HepG2 (cell line): ENCODE data around the gene DEFB131B. TPM values are rescaled to one million over a fixed set of nuclear protein-coding genes. Genes with fewer than 3 reads are reported as not detected.
A peak's percentile ranks its signal among the peaks of the same experiment; 100 is the strongest.

Source experiments
- ELF3 ChIP-seq: IDR thresholded peaks from 2 replicates; pipeline ENCODE4 v1.6.1; 2016; ENCODE audit warnings: missing genetic modification reagents, missing compliant biosample characterization
- HDAC2 ChIP-seq: sonication (generic); formaldehyde crosslinking; IDR thresholded peaks from 2 replicates; pipeline ENCODE4 v1.4.0; 2020; ENCODE audit warnings: missing genetic modification reagents
- HOMEZ ChIP-seq: IDR thresholded peaks from 2 replicates; pipeline ENCODE4 v1.6.1; 2016; ENCODE audit warnings: low read depth
- MEIS2 ChIP-seq: sonication (generic); formaldehyde crosslinking; IDR thresholded peaks from 2 replicates; pipeline ENCODE4 v1.9.0; 2021; ENCODE audit warnings: mild to moderate bottlenecking, missing genetic modification reagents
- PITX1 ChIP-seq: sonication (generic); formaldehyde crosslinking; IDR thresholded peaks from 2 replicates; pipeline ENCODE4 v1.5.1; 2020; ENCODE audit warnings: mild to moderate bottlenecking, missing genetic modification reagents
- ZFP91 ChIP-seq: sonication (generic); formaldehyde crosslinking; IDR thresholded peaks from 2 replicates; pipeline ENCODE4 v1.9.0; 2022; ENCODE audit warnings: missing genetic modification reagents, mild to moderate bottlenecking, borderline replicate concordance
- ZFX ChIP-seq: sonication (generic); formaldehyde crosslinking; IDR thresholded peaks from 2 replicates; pipeline ENCODE4 v1.4.0; 2020; ENCODE audit warnings: mild to moderate bottlenecking, low read depth, missing genetic modification reagents, moderate library complexity
- polyA plus RNA-seq, 8 experiments: library from polyadenylated mRNA; depleted of rRNA in 3 of 8; stranded (reverse) in 7 of 8; unstranded in 1 of 8; fragments of >200 nt; fragmentation: Illumina TruSeq in 4 of 8; extraction: Trizol in 4 of 8; gene quantifications; 2 replicates each; pipeline versions ENCODE4 v1.2.1 to v1.2.3, GENCODE V29; 2011 to 2016; ENCODE audit warnings: low read depth in 4 of 8, missing spikeins in 1 of 8, mixed read lengths in 1 of 8; ENCODE audit not compliant: insufficient read depth in 1 of 8
- total RNA-seq, 5 experiments: library from RNA; depleted of rRNA; stranded (reverse); fragments of >200 nt; fragmentation: Illumina TruSeq; extraction: Trizol; gene quantifications; 2 replicates each; pipeline ENCODE4 v1.2.3, GENCODE V29; 2016; ENCODE audit warnings: low read depth in 1 of 5
- TF ChIP-seq, protein P1 (sequence below): sonication (generic); formaldehyde crosslinking; IDR thresholded peaks from 2 replicates; pipeline ENCODE4 v1.4.0; 2020; ENCODE audit warnings: mild to moderate bottlenecking, missing genetic modification reagents, borderline replicate concordance
- TF ChIP-seq, protein P2 (sequence below): sonication (generic); formaldehyde crosslinking; conservative IDR thresholded peaks from 2 replicates; pipeline ENCODE4 v1.4.0; 2020; ENCODE audit warnings: mild to moderate bottlenecking, missing genetic modification reagents, moderate library complexity
- TF ChIP-seq, protein P3 (sequence below): IDR thresholded peaks from 2 replicates; pipeline ENCODE4 v1.4.0; 2020; ENCODE audit warnings: mild to moderate bottlenecking, missing genetic modification reagents

The DEFB131B gene
- total and polyA plus RNA-seq, 2 of the 13 experiments (the other 11 are each of a cell fraction or from before 2014, with no cell fraction given) = not detected

- TF ChIP-seq HOMEZ (CRISPR knock-in tag) (0 out of 2 replicates have a peak, but pooled peaks have one; percentile 49), HDAC2 (CRISPR knock-in tag) (peak; percentile 30; the same call in 1 of the 2 replicates), ZFX (peak; percentile 63), PITX1 (CRISPR knock-in tag) (0 out of 2 replicates have a peak, but pooled peaks have one; percentile 52), ELF3 (0 out of 2 replicates have a peak, but pooled peaks have one; percentile 43), ZFP91 (CRISPR knock-in tag) (peak; percentile 65; the same call in 1 of the 2 replicates), MEIS2 (peak; percentile 28; the same call in 1 of the 2 replicates)
- TF ChIP-seq, protein P1, sequence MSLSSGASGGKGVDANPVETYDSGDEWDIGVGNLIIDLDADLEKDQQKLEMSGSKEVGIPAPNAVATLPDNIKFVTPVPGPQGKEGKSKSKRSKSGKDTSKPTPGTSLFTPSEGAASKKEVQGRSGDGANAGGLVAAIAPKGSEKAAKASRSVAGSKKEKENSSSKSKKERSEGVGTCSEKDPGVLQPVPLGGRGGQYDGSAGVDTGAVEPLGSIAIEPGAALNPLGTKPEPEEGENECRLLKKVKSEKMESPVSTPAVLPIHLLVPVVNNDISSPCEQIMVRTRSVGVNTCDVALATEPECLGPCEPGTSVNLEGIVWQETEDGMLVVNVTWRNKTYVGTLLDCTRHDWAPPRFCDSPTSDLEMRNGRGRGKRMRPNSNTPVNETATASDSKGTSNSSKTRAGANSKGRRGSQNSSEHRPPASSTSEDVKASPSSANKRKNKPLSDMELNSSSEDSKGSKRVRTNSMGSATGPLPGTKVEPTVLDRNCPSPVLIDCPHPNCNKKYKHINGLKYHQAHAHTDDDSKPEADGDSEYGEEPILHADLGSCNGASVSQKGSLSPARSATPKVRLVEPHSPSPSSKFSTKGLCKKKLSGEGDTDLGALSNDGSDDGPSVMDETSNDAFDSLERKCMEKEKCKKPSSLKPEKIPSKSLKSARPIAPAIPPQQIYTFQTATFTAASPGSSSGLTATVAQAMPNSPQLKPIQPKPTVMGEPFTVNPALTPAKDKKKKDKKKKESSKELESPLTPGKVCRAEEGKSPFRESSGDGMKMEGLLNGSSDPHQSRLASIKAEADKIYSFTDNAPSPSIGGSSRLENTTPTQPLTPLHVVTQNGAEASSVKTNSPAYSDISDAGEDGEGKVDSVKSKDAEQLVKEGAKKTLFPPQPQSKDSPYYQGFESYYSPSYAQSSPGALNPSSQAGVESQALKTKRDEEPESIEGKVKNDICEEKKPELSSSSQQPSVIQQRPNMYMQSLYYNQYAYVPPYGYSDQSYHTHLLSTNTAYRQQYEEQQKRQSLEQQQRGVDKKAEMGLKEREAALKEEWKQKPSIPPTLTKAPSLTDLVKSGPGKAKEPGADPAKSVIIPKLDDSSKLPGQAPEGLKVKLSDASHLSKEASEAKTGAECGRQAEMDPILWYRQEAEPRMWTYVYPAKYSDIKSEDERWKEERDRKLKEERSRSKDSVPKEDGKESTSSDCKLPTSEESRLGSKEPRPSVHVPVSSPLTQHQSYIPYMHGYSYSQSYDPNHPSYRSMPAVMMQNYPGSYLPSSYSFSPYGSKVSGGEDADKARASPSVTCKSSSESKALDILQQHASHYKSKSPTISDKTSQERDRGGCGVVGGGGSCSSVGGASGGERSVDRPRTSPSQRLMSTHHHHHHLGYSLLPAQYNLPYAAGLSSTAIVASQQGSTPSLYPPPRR (CRISPR knock-in tag) = 0 out of 2 replicates have a peak, but pooled peaks have one; percentile 16
- TF ChIP-seq, protein P2, sequence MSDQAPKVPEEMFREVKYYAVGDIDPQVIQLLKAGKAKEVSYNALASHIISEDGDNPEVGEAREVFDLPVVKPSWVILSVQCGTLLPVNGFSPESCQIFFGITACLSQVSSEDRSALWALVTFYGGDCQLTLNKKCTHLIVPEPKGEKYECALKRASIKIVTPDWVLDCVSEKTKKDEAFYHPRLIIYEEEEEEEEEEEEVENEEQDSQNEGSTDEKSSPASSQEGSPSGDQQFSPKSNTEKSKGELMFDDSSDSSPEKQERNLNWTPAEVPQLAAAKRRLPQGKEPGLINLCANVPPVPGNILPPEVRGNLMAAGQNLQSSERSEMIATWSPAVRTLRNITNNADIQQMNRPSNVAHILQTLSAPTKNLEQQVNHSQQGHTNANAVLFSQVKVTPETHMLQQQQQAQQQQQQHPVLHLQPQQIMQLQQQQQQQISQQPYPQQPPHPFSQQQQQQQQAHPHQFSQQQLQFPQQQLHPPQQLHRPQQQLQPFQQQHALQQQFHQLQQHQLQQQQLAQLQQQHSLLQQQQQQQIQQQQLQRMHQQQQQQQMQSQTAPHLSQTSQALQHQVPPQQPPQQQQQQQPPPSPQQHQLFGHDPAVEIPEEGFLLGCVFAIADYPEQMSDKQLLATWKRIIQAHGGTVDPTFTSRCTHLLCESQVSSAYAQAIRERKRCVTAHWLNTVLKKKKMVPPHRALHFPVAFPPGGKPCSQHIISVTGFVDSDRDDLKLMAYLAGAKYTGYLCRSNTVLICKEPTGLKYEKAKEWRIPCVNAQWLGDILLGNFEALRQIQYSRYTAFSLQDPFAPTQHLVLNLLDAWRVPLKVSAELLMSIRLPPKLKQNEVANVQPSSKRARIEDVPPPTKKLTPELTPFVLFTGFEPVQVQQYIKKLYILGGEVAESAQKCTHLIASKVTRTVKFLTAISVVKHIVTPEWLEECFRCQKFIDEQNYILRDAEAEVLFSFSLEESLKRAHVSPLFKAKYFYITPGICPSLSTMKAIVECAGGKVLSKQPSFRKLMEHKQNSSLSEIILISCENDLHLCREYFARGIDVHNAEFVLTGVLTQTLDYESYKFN = peak; percentile 95
- TF ChIP-seq, protein P3, sequence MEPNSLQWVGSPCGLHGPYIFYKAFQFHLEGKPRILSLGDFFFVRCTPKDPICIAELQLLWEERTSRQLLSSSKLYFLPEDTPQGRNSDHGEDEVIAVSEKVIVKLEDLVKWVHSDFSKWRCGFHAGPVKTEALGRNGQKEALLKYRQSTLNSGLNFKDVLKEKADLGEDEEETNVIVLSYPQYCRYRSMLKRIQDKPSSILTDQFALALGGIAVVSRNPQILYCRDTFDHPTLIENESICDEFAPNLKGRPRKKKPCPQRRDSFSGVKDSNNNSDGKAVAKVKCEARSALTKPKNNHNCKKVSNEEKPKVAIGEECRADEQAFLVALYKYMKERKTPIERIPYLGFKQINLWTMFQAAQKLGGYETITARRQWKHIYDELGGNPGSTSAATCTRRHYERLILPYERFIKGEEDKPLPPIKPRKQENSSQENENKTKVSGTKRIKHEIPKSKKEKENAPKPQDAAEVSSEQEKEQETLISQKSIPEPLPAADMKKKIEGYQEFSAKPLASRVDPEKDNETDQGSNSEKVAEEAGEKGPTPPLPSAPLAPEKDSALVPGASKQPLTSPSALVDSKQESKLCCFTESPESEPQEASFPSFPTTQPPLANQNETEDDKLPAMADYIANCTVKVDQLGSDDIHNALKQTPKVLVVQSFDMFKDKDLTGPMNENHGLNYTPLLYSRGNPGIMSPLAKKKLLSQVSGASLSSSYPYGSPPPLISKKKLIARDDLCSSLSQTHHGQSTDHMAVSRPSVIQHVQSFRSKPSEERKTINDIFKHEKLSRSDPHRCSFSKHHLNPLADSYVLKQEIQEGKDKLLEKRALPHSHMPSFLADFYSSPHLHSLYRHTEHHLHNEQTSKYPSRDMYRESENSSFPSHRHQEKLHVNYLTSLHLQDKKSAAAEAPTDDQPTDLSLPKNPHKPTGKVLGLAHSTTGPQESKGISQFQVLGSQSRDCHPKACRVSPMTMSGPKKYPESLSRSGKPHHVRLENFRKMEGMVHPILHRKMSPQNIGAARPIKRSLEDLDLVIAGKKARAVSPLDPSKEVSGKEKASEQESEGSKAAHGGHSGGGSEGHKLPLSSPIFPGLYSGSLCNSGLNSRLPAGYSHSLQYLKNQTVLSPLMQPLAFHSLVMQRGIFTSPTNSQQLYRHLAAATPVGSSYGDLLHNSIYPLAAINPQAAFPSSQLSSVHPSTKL (CRISPR knock-in tag) = peak; percentile 66; the same call in 1 of the 2 replicates
These were observed 10.2 kb downstream of the DEFB131B start (continued) for GRCh38 chr11:71888335-71889010.
